NCI-H1092 (cell line): ENCODE results near the gene ARHGEF1.

Experiments used
- DNase-seq: peaks from one replicate; lab custom pipeline; 2025; lab: John Stamatoyannopoulos, UW

The ARHGEF1 gene

GRCh38 chr19:41882568-41883462, at the start of gene ARHGEF1:
Gene ARHGEF1 (plus strand): TSS chr19:41883184. CDS start chr19:41888083, 4,899 bp downstream.
- no peak for DNase-seq

DNA sequence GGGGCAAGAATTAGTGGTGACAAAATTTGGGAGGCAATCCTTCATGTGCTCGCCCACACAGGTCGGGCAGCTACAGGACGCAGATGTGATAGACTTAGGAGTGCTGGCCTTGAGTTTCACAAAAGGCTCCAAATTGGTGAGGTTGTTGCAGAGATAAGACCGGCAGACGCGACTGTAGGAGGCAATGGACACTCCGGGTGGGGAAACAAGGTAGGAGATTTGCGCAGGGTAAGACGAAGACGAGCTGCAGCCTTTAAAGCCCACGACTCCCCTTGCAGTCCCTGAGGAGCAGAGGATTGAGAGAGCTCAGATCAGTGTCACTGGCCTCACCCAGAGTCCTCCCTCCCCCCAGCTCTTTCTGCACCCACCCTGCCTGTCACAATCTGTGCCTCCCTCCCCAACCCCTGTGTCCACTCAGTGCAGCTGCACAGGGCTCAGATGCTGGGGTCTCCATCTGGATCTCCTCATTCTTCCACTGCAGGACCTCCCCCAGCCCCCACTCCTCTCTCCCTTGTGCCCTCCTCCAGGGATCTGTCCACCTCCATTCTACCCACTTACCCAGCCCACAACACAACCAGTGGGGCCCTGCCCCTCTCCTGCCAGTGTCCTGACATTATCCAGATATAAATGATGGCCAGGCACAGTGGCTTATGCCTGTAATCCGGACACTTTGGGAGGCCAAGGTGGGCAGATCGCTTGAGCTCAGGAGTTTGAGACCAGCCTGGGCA, 44.8 kb upstream of the ARHGEF1 start:
- DNase-seq, result no peak

DNA sequence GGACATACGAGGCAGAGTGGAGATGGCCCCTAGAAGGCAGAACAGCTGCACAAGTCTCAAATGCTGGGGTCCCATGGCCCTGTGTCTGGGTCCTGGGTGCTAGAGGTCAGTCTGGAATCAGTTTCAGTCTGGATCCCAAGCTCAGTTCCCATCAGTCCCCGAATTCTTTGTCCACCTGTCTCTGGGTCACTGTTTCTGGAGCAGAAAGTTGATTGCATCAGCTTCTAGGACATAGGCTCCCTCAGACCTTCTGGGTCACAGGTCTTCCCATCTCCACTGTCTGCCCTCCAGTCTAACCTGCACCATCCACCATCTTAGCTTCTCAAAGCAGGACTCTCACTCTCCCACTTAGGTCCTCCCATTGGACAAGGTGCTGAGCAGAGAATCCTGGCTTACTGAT, 43.8 kb upstream of the ARHGEF1 start:
- no peak for DNase-seq

DNA sequence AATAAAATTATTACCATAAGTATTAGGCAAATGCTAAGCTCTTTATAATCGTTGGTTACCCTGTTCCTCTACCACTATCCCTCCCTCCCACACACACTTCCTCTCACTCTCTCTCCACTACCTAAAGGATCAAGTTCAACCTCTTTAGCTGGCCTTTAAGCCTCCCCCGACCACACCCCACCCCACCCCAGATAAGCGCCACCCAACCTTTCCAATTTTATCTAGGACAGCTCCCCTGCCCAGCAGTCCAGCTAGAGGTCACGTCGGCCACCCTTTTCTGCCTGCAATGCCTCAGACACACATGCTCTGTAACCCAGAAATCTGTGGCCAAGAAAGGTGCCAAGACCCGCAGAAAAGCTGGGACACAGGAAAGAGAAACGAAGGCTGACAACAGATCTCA, 39.6 kb upstream of the ARHGEF1 start:
- DNase-seq, result no peak

GRCh38 chr19:41844601-41845000, 38.4 kb upstream of the ARHGEF1 start, which contains the start of gene LYPD4:
Gene LYPD4 (minus strand): TSS chr19:41844683. CDS start chr19:41839285, 5,398 bp downstream.
- no peak for DNase-seq

DNA sequence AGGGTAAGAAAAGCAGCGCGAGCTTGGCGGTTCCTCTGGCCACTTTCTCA, 38.2 kb upstream of the ARHGEF1 start, which contains the start of gene DMRTC2:
DMRTC2 (plus strand) TSS at position 42 of the 50 bp plus-strand sequence. CDS start 2,387 bp downstream, outside the sequence.
- DNase-seq, result no peak

DNA sequence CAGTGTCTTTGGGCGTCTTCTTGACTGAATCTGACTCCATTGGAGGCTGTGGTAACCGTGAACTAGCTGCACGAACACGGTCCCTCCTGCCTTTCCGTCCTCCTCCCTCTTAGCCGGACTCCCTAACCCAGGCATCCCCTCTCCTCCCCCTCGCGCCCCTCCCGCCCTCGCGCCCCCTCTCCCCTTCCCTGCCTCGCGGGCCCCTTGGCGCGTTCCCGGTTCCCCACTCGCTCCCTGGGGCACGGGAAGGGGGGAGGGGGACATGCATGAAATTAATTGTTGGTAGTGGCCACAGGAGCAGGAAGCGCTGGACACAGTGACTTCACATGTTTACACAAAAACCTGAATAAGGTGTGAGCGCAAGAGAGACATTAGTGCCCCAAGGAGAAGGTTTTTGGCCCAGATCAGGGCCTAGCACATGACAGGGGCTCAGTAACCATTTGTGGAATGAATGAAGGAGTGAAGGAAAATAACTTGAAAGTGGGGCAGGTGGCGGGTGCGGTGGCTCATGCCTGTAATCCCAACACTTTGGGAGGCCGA, 37.9 kb upstream of the ARHGEF1 start:
- DNase-seq, result no peak

- no peak for DNase-seq
These were observed 35.5 kb upstream of the ARHGEF1 start for GRCh38 chr19:41847351-41848105.

DNA sequence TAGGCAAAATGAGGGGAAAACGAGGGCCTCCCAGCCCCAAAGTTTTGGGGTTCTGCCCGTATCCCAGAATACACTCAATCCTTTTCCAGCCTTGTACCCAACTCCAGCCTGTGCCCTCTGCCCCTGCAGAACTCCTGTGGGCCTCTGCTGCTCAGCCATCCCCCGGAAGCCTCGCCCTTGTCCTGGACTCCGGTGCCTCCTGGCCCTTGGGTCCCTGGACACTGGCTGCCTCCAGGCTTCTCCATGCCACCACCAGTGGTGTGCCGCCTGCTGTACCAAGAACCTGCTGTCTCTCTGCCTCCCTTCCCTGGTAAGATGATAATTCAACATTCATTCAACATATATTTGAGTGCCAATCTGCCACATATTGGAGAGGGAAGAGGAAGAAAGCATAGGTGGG, 34.3 kb upstream of the ARHGEF1 start:
- DNase-seq, result no peak

DNA sequence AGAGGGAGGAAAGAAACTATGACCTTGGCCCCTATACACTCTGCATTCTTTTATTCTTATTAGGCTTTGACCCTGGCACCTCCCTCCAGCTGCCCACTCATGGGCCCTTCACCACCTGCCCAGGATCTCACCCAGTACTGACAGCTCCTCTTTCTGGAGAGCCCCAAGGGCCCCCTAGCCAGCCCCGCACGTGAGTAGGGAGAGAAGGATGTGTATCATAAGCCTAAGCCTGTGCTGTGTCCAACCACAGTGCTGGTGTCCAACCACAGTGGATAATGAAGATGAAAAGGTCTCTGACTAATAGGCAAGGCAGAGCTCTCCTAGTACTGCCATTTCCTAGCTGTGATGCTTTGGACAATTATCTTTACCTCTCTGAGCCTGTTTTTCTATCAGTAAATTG, 33.9 kb upstream of the ARHGEF1 start:
- no peak for DNase-seq

DNA sequence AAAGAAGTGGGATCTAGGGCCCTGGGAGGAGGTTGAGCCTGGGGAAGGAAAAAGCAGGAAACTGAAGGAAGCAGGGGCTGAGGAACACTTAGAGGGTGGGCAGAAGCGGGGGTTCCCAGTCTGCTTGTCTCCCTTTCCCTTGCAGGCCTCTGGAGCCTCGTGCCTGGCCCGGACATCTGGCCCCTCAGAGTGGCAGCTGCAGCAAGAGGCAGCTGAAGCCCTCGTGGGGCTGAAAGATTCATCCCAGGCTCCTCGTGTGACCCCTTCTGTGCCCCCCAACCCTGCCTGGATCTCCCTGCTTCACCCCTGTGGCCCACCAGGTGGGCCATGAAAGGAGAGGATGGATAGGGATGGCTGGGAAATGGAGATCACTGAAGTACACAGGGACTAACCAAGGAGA, 32.6 kb upstream of the ARHGEF1 start:
- DNase-seq, result no peak

DNA sequence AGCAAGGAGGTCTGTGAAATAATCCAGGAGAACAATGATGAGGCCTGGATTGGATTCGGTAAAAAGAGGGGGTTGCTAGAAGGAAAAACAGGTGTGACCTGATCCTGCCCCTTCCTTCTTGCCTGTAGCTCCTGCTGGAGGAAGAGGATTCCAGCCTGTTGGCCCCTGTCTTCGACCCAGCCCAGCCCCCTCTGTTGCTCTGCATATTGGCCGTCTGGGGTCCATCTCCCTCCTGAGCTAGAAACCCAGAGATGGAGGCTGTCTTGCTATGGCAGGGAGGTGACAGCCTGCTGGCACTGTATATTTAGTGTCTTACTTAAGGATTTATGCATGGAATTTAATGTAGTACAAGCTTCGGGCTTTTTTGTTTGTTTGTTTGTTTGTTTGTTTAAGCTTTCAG, 31.5 kb upstream of the ARHGEF1 start:
- DNase-seq, result no peak

GRCh38 chr19:41853344-41853743, 29.6 kb upstream of the ARHGEF1 start:
- no peak for DNase-seq

DNA sequence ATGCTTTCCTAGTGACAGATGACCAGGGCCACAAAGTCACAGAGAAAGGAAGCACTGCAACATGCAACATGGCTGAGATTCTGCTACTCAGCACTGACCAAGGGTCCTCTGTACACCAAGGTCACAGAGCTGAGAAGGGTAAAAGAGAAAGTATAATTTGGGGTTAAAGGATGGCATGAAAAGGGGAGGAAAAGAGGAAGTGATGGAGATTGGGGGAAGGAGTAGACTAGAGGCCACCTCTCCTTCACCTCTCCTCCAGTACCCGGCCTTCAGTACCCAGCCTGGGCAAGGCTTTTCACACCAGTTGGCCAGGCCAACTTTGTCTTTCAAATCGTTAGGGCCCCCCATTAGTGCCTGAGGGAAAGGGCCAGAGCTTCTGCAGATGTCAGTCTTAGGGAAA, 29.2 kb upstream of the ARHGEF1 start:
- no peak for DNase-seq

GRCh38 chr19:41859213-41859617, 23.8 kb upstream of the ARHGEF1 start:
- no peak for DNase-seq

DNA sequence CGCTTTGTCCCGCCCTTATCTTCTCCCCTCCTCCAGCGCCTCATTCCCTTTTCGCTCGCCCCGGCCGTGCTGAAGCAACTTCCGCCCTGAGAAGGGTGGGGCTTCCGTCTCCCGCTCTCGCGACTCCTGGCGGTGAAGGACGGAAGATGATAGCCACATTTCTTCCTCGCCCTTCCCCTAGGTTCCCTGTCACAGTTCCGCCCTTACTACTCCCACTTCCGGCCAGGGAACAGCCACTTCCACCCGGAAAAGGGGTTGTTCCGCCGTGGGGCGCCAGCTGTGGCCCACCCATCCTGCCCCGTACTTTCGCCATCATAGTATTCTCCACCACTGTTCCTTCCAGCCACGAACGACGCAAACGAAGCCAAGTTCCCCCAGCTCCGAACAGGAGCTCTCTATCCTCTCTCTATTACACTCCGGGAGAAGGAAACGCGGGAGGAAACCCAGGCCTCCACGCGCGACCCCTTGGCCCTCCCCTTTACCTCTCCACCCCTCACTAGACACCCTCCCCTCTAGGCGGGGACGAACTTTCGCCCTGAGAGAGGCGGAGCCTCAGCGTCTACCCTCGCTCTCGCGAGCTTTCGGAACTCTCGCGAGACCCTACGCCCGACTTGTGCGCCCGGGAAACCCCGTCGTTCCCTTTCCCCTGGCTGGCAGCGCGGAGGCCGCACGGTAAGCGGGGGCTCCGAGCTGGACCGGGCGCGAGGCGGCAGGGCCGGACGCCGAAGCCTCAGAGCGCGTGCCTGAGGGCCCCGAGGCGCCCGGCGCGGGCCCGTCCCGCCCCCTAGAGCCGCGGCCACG, 23.2 kb upstream of the ARHGEF1 start, which contains the start of gene RPS19:
RPS19 (plus strand) TSS at position 638 of the 801 bp plus-strand sequence. CDS start 520 bp downstream, outside the sequence.
- peak; percentile 96 for DNase-seq

DNA sequence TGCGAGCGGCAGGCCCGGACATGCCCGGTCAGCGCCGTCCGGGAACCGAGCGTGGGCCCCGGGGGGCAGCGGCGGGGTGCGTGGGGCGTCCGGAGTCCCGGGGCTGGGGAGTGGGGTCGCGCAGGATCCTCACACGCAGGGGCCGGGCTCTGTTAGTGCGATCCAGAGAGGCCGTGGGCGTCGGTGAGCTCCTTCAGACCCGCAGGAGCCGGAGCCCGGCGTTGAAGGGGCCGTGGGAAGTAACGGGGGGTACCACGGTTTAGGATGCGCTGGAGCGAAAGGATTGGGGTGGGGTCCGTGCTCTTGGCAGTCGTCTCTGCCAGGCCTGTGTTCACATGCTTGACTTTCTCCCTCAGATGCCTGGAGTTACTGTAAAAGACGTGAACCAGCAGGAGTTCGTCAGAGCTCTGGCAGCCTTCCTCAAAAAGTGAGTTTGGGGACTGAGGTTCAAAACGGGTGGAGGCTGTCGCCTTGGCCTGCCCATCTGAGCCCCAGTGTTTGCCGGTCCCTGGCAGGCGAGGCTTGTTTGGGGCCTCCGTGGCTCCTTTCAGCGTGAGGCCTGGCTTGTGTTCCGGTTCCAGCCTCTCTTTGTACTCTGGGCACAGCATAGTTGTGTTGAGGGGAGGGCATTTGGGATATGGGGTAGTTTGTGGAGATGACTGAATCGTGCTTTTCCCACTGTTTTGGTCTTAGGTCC, 22.4 kb upstream of the ARHGEF1 start:
- DNase-seq, result no peak

DNA sequence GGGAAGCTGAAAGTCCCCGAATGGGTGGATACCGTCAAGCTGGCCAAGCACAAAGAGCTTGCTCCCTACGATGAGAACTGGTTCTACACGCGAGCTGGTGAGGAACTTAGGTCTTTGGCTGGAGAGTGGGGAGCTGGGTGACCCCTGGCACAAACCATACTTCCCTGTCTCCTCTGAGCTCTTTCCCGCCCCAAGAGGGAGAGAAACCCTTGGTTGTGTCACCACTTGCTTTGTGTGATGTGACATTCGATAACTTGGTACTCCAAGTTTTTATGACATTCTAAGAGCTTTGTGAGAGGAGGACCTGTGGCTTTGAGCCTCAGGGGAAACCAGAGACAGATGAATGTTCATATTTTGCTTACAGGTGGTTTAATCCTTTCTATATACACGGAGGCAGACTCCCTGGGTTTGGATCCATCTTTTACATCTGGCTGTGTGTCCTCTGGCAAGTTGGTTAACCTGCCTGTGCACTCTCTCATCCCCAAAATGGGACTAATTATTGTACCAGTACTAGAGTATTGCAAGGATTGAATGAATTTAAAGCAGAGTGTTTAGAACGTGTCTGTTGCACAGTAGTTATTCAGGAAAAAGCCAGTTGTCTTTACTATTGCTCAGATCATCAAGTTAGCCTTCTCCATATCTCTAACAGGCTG, 21.7 kb upstream of the ARHGEF1 start:
- no peak for DNase-seq

DNA sequence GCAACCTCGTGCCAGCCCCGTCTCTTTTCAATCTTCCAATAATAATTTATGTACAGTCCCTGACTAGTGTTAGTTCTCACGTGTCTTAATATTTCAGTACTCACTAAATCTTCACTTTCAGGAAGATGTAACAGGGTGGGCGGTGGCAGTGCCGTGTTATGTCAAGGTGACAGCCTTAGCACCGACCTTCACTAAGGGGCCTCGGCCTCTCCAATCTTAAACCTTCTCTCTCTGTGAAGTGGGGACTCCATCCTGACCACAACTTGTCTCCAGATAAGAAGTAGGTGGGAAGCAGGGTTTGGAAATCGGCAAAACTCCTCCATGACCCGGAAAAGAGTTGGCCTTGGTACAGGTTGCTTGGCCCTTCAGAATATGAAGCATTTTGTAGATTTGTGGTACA, 21.1 kb upstream of the ARHGEF1 start:
- no peak for DNase-seq

GRCh38 chr19:41862445-41862986, 20.5 kb upstream of the ARHGEF1 start:
- DNase-seq, result no peak
